GM12864 (cell line): ENCODE data around the gene TXNDC11.

Experiments
- DNase-seq: peaks from one replicate; pipeline ENCODE4 v3.0.0-alpha.2; 2011; ENCODE audit warnings: low read depth
- H3K4me3 ChIP-seq: 2 replicates; pipeline ENCODE4 v1.5.1; 2011; ENCODE audit warnings: mild to moderate bottlenecking, low read depth, low read length, control low read depth
- TF ChIP-seq, protein P1 (sequence below): IDR thresholded peaks from 2 replicates; pipeline ENCODE4 v1.5.1; 2011; ENCODE audit warnings: low read depth, mild to moderate bottlenecking, moderate library complexity, low read length, control low read depth, inconsistent platforms; ENCODE audit errors: missing control alignments

TXNDC11 gene

GRCh38 chr16:11712122-11712521 is 30.5 kb downstream of the TXNDC11 start:
- no peak overlapping the region for H3K4me3 ChIP-seq
- TF ChIP-seq, protein P1, sequence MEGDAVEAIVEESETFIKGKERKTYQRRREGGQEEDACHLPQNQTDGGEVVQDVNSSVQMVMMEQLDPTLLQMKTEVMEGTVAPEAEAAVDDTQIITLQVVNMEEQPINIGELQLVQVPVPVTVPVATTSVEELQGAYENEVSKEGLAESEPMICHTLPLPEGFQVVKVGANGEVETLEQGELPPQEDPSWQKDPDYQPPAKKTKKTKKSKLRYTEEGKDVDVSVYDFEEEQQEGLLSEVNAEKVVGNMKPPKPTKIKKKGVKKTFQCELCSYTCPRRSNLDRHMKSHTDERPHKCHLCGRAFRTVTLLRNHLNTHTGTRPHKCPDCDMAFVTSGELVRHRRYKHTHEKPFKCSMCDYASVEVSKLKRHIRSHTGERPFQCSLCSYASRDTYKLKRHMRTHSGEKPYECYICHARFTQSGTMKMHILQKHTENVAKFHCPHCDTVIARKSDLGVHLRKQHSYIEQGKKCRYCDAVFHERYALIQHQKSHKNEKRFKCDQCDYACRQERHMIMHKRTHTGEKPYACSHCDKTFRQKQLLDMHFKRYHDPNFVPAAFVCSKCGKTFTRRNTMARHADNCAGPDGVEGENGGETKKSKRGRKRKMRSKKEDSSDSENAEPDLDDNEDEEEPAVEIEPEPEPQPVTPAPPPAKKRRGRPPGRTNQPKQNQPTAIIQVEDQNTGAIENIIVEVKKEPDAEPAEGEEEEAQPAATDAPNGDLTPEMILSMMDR, result no peak

GRCh38 chr16:11711662-11712061 is 31.0 kb downstream of the TXNDC11 start:
- no peak overlapping the region for H3K4me3 ChIP-seq
- no peak for DNase-seq
- TF ChIP-seq, protein P1, result no peak

More at GRCh38 chr16:11712122-11712521, 30.5 kb downstream of the TXNDC11 start:
- DNase-seq, result no peak

GRCh38 chr16:11708421-11708820 is 34.2 kb downstream of the TXNDC11 start:
- TF ChIP-seq, protein P1, result no peak
- no peak overlapping the region for H3K4me3 ChIP-seq
- DNase-seq, result no peak

GRCh38 chr16:11707679-11708197 is 34.9 kb downstream of the TXNDC11 start:
- TF ChIP-seq, protein P1, result no peak
- no peak for DNase-seq
- no peak overlapping the region for H3K4me3 ChIP-seq

GRCh38 chr16:11706180-11706742 is 36.4 kb downstream of the TXNDC11 start:
- DNase-seq, result no peak
- no peak overlapping the region for H3K4me3 ChIP-seq
- TF ChIP-seq, protein P1, result no peak

GRCh38 chr16:11705311-11706025 is 37.2 kb downstream of the TXNDC11 start:
- DNase-seq, result no peak
- H3K4me3 ChIP-seq, result no peak overlapping the region
- TF ChIP-seq, protein P1, result no peak
